ENCODE measurements around the gene MINDY2. TPM values are rescaled to one million over a fixed set of nuclear protein-coding genes. Genes with fewer than 3 reads are reported as not detected.

The MINDY2 gene
- total and polyA plus RNA-seq, 2 of the 8 experiments (the other 6 are each of a cell fraction or from before 2014, with no cell fraction given), result 3.1 to 25.7 TPM

GRCh38 chr15:58880320-58880719 lies 109.2 kb downstream of the MINDY2 start:
- H2BK15ac ChIP-seq (ENCODE audit: low read length), result no peak overlapping the region
- no peak overlapping the region for H4K8ac ChIP-seq (ENCODE audit: extremely low read depth, insufficient read depth, low read length)
- H3K4ac ChIP-seq (replicated peaks; ENCODE audit: insufficient read length, low read depth, low read length), result no peak overlapping the region
- H4K91ac ChIP-seq (replicated peaks; ENCODE audit: insufficient read length, low read length), result no peak overlapping the region
- no peaks in the 10 kb centered on the region; the same call in none of the 2 replicates for H3K79me1 ChIP-seq (ENCODE audit: low read depth, low read length)
- H3K36me3 ChIP-seq (ENCODE audit: control insufficient read depth in 2 of 4, insufficient read depth in 4 of 4, low read length in 3 of 4), result peaks cover 32 to 78% (median 57%) of the 10 kb centered on the region in 4 experiments
- H3K27me3 ChIP-seq (replicated peaks in 1 of 4; ENCODE audit: control insufficient read depth in 3 of 4, extremely low read depth in 1 of 4, insufficient read depth in 3 of 4, low read length in 3 of 4), result no peaks in the 10 kb centered on the region
- H3K4me2 ChIP-seq (ENCODE audit: insufficient read depth in 1 of 2, low read depth in 2 of 2, low read length in 2 of 2), result no peak overlapping the region
- no peak overlapping the region for H3K23ac ChIP-seq (ENCODE audit: insufficient read length)
- POLR2A ChIA-PET (ENCODE audit: partially characterized antibody), result interaction anchor here (0.6 to 1.3 kb wide), 2 partner anchors 48 to 55 kb away, joined by 4 read pairs; no protein-coding TSS in a partner anchor
- H2AFZ ChIP-seq (ENCODE audit: low read length), result no peak overlapping the region
- TF ChIP-seq MAFK (IDR thresholded peaks at IDR 0.05; ENCODE audit: low read depth, low read length) (no peak), GTF2F1 (IDR thresholded peaks at IDR 0.05; ENCODE audit: borderline replicate concordance, low read depth, low read length) (no peak), TCF12 (IDR thresholded peaks at IDR 0.05; ENCODE audit: low read depth, low read length) (no peak), MAX (IDR thresholded peaks at IDR 0.05) (no peak), RBBP5 (IDR thresholded peaks at IDR 0.05; ENCODE audit: borderline replicate concordance, low read depth, low read length) (no peak), EZH2 (IDR thresholded peaks at IDR 0.05; ENCODE audit: low read depth, low read length, severe bottlenecking) (no peak), FOSL1 (IDR thresholded peaks at IDR 0.05; ENCODE audit: insufficient read depth, low read depth, low read length) (no peak), SP1 (IDR thresholded peaks at IDR 0.05; ENCODE audit: low read depth, low read length) (no peak)
- H3K79me2 ChIP-seq (ENCODE audit: control insufficient read depth in 1 of 2, insufficient read depth in 2 of 2, low read length in 2 of 2), result no peaks in the 10 kb centered on the region; a peak in 1 of 4 replicates
- H3K4me3 ChIP-seq (ENCODE audit: extremely low read depth in 1 of 4, insufficient read depth in 2 of 4, low read depth in 3 of 4, low read length in 4 of 4), result no peak overlapping the region
- no peak overlapping the region for H3K56ac ChIP-seq (replicated peaks; ENCODE audit: insufficient read length, low read depth, low read length)
- H4K20me1 ChIP-seq (replicated peaks in 1 of 2; ENCODE audit: control insufficient read depth in 1 of 2, insufficient read depth in 2 of 2, low read length in 2 of 2), result peaks cover 1 to 2% of the 10 kb centered on the region in 2 experiments
- H2BK20ac ChIP-seq (ENCODE audit: low read length), result no peak overlapping the region
- no peak overlapping the region for H2BK5ac ChIP-seq (ENCODE audit: low read depth, low read length)
- H3K23me2 ChIP-seq (ENCODE audit: low read depth, low read length), result peaks cover 2% of the 10 kb centered on the region; the same call in 1 of the 2 replicates
- no peak overlapping the region for H4K5ac ChIP-seq (ENCODE audit: insufficient read length, low read depth, low read length)
- H2AK5ac ChIP-seq (ENCODE audit: low read depth, low read length), result no peak overlapping the region
- H3K14ac ChIP-seq (ENCODE audit: insufficient read length), result no peak overlapping the region
- DNase-seq (ENCODE audit: low read depth in 1 of 2, low spot score in 2 of 2), result no peak
- no peak overlapping the region for H2BK12ac ChIP-seq (ENCODE audit: low read depth, low read length)
- H3K4me1 ChIP-seq (replicated peaks in 1 of 4; ENCODE audit: control insufficient read depth in 3 of 4, insufficient read depth in 4 of 4, low read length in 3 of 4), result no peaks in the 10 kb centered on the region
- H3K18ac ChIP-seq (ENCODE audit: extremely low read depth, low read length), result no peak overlapping the region
- H3K9me3 ChIP-seq (ENCODE audit: insufficient read depth in 2 of 2, low read depth in 1 of 2, low read length in 1 of 2), result no peaks in the 10 kb centered on the region
- 82% methylated on average over 3 of the region's 3 CpGs; no CpG with 5 or more reads in 1 of the 2 experiments for WGBS, 2 experiments (ENCODE audit: extremely low coverage in 1 of 2, insufficient coverage in 1 of 2, insufficient read length in 1 of 2, insufficient replicate concordance in 2 of 2, low coverage in 1 of 2, low lambda C conversion rate in 2 of 2, missing lambda C conversion rate in 1 of 2)
- H3K27ac ChIP-seq (ENCODE audit: low read depth, low read length), result no peak overlapping the region
- no peak overlapping the region for H3K9ac ChIP-seq (replicated peaks in 1 of 4; ENCODE audit: extremely low read depth in 1 of 4, low read depth in 3 of 4, low read length in 3 of 4)
- no peak for FAIRE-seq
- CTCF ChIA-PET (ENCODE audit: partially characterized antibody), result interaction anchor here (1.1 to 1.4 kb wide), 2 partner anchors 16 to 76 kb away, joined by 3 to 4 read pairs; no protein-coding TSS in a partner anchor
- no peak overlapping the region for H2BK120ac ChIP-seq (replicated peaks; ENCODE audit: low read depth, low read length)

Data from H1 (cell line).